B cell (primary cell): ENCODE measurements around the gene PLK2. TPM values are rescaled to one million over a fixed set of nuclear protein-coding genes. Genes with fewer than 3 reads are reported as not detected.
A peak's percentile ranks its signal among the peaks of the same experiment; 100 is the strongest.

Experiments used
- ATAC-seq: fragments of 200-7000 bp; cut with Tn5 transposase; one replicate; pipeline ENCODE4 v1.10.0; 2021; ENCODE audit warnings: low read depth, mild to moderate bottlenecking, moderate number of reproducible peaks, moderate library complexity
- CTCF ChIA-PET: fragments of 350-600 bp; sonication (Branson Sonifier 250); formaldehyde crosslinking; loops from one replicate; lab custom pipeline; 2021; ENCODE audit warnings: antibody characterized with exemption, inconsistent platforms; lab: Charles Lee
- POLR2A ChIA-PET: fragments of 350-600 bp; sonication (Branson Sonifier 250); formaldehyde crosslinking; loops from one replicate; lab custom pipeline; 2021; ENCODE audit warnings: antibody characterized with exemption; lab: Charles Lee
- DNase-seq: peaks from one replicate; pipeline ENCODE4 v3.0.0; 2013
- H2AFZ ChIP-seq: 2 replicates; pipeline ENCODE4 v1.6.1; 2012; ENCODE audit warnings: mild to moderate bottlenecking, low read depth, low read length; ENCODE audit not compliant: insufficient read depth, poor library complexity, severe bottlenecking
- H3K27ac ChIP-seq, 2 donors: 1 replicate in 1 of 2; 2 replicates in 1 of 2; pipeline ENCODE4 v1.5.1; 2012 to 2013; ENCODE audit warnings: low read length in 2 of 2, mild to moderate bottlenecking in 2 of 2, moderate library complexity in 1 of 2
- H3K27me3 ChIP-seq, 4 experiments: fragments of 200-600 bp in 1 of 4; sonication (generic) in 1 of 4; replicated peaks in 1 of 4; 1 replicate in 2 of 4; 2 replicates in 2 of 4; pipeline versions ENCODE4 v1.6.1 to v1.7.0; 2013 to 2016; ENCODE audit warnings: low read length in 3 of 4, mild to moderate bottlenecking in 2 of 4, mixed read lengths in 1 of 4, moderate library complexity in 1 of 4; ENCODE audit not compliant: insufficient read depth in 4 of 4, control insufficient read depth in 3 of 4; ENCODE audit errors: control extremely low read depth in 1 of 4
- H3K36me3 ChIP-seq, 2 experiments: replicated peaks in 1 of 2; 1 replicate in 1 of 2; 2 replicates in 1 of 2; pipeline versions ENCODE4 v1.6.1 to v1.7.1; 2013; ENCODE audit warnings: low read length in 1 of 2; ENCODE audit not compliant: insufficient read depth in 2 of 2, control insufficient read depth in 1 of 2; ENCODE audit errors: control extremely low read depth in 1 of 2, extremely low read depth in 1 of 2
- H3K4me1 ChIP-seq, 2 donors: fragments of 200-600 bp in 1 of 2; sonication (generic) in 1 of 2; 1 replicate in 1 of 2; 2 replicates in 1 of 2; pipeline versions ENCODE4 v1.5.1 to v1.6.1; 2013 to 2017; ENCODE audit warnings: low read length in 2 of 2; ENCODE audit not compliant: control insufficient read depth in 2 of 2, insufficient read depth in 2 of 2
- H3K4me2 ChIP-seq: replicated peaks from 2 replicates; pipeline ENCODE3; 2012; ENCODE audit warnings: mild to moderate bottlenecking, low read depth, low read length; ENCODE audit not compliant: poor library complexity, severe bottlenecking
- H3K4me3 ChIP-seq, 5 experiments: fragments of 200-600 bp in 1 of 5; sonication (generic) in 1 of 5; 1 replicate in 3 of 5; 2 replicates in 2 of 5; pipeline versions ENCODE4 v1.5.1 to v1.7.0; 2011 to 2016; ENCODE audit warnings: low read length in 4 of 5, mild to moderate bottlenecking in 4 of 5, low read depth in 2 of 5, control low read depth in 1 of 5, moderate library complexity in 1 of 5; ENCODE audit not compliant: insufficient read depth in 1 of 5; ENCODE audit errors: control extremely low read depth in 1 of 5, extremely low read depth in 1 of 5
- H3K79me2 ChIP-seq: fragments of 200-600 bp; sonication (generic); one replicate; pipeline ENCODE4 v1.6.0; 2016; ENCODE audit warnings: low read length; ENCODE audit not compliant: control insufficient read depth, insufficient read depth
- H3K9ac ChIP-seq: fragments of 200-600 bp; sonication (generic); 2 replicates; pipeline ENCODE4 v1.6.1; 2017; ENCODE audit warnings: mild to moderate bottlenecking, low read length, moderate library complexity
- H3K9me3 ChIP-seq, 3 donors: one replicate each; pipeline versions ENCODE4 v1.6.1 to v1.7.1; 2013; ENCODE audit warnings: low read length in 2 of 3; ENCODE audit not compliant: control insufficient read depth in 2 of 3, insufficient read depth in 1 of 3; ENCODE audit errors: control extremely low read depth in 1 of 3
- H4K20me1 ChIP-seq: 2 replicates; pipeline ENCODE4 v1.6.0; 2012; ENCODE audit warnings: mild to moderate bottlenecking, low read length; ENCODE audit not compliant: insufficient read depth, control insufficient read depth, poor library complexity, severe bottlenecking
- H3K27ac Mint-ChIP-seq: one replicate; pipeline ENCODE4 v1.8.0; 2021; ENCODE audit warnings: mixed read lengths
- H3K27me3 Mint-ChIP-seq: one replicate; pipeline ENCODE4 v1.8.0; 2021; ENCODE audit warnings: mixed read lengths
- H3K4me1 Mint-ChIP-seq: one replicate; pipeline ENCODE4 v1.8.0; 2021; ENCODE audit warnings: mixed read lengths
- H3K4me3 Mint-ChIP-seq: one replicate; pipeline ENCODE4 v1.8.0; 2021; ENCODE audit warnings: mixed read lengths
- H3K9me3 Mint-ChIP-seq: one replicate; pipeline ENCODE4 v1.8.0; 2022; ENCODE audit warnings: mixed read lengths; ENCODE audit not compliant: insufficient read depth
- EZH2 ChIP-seq: IDR thresholded peaks from 2 replicates; pipeline ENCODE4 v1.6.1; 2012; ENCODE audit warnings: borderline replicate concordance, low read depth, mild to moderate bottlenecking, moderate library complexity, low read length; ENCODE audit not compliant: insufficient read depth, poor library complexity, severe bottlenecking
- WGBS: methylation state at CpG from one replicate; pipeline ENCODE4 v1.1.5; 2013; ENCODE audit warnings: missing lambda C conversion rate; ENCODE audit not compliant: insufficient coverage; 5-methylcytosine and 5-hydroxymethylcytosine counted together
- intact Hi-C: fragments of 100-400 bp; cut with micrococcal nuclease; formaldehyde crosslinking; loops from one replicate; pipeline ENCODE4 v1.10.0; 2022
- polyA minus RNA-seq: library from RNA; depleted of rRNA, polyadenylated mRNA; stranded (reverse); fragments of >200 nt; gene quantifications from 2 replicates; pipeline ENCODE4 v1.2.3, GENCODE V29; 2012
- polyA plus RNA-seq: library from polyadenylated mRNA; depleted of rRNA; stranded (reverse); fragments of >200 nt; gene quantifications from 2 replicates; pipeline ENCODE4 v1.2.3, GENCODE V29; 2012
- total RNA-seq, 2 donors: library from RNA; stranded (reverse); fragments of 120-200 nt in 1 of 2; gene quantifications; 1 replicate in 1 of 2; 2 replicates in 1 of 2; pipeline versions ENCODE4 v1.2.3 to v1.2.4, GENCODE V29; 2013 to 2022
- TF ChIP-seq, protein P1 (sequence below): fragments of 200-600 bp; IDR thresholded peaks from one replicate; pipeline ENCODE4 v1.8.0; 2022; ENCODE audit warnings: antibody characterized with exemption, mild to moderate bottlenecking

PLK2 gene
- total RNA-seq = 47.2 and 49.8 TPM in 2 replicates
- total RNA-seq (2013) = 21.7 TPM
- polyA plus RNA-seq = 17.0 and 32.2 TPM in 2 replicates
- polyA minus RNA-seq = 69.1 and 84.5 TPM in 2 replicates

DNA sequence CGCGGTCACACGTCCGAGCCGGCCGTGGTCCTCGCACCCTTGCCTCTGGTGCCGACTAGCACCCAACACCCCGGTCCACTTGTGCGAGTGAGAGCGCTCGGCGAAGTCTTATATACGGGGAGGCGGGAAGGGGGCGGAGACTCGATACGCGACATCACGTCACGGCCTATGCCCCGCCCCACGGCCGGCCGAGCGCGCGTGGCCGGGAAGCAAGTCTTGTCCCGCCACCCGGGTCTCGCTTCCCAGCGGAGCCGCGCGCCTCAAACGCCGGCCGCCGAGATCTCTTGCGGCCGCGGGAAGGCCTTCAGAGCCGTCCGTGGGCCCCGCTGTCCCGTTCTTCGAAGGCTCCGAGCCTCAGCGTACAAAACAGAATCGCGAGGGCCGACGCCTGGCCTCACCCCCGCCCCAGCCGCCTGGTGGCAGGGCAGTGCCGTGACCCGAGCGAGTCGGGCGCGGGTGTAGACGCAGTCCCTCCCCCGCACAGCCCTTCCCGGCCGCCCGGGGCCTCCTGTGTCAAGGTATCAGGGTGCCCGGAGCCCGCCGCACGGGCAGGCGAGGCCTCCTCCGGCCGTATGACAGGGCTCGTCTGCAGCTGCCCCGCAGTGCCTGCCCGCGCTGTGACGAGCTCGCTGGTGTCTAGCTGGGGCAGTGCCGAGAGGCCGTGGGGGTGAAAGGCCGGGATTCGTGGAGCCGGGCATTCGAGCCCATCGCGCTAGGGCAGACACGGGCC, at the start of gene PLK2:
TSS of gene PLK2 (minus strand) at position 85 of the 730 bp plus-strand sequence. CDS start 127 bp downstream, outside the sequence.
- ATAC-seq (peak; percentile 80), DNase-seq (peak; percentile 97)
- Histone ChIP-seq H3K4me2 (peak within 1 kb of the TSS; percentile 94), H3K27ac (peak within 1 kb of the TSS; percentile 87 to 93), H3K9ac (peak within 1 kb of the TSS; percentile 72), H4K20me1 (no peaks in the 10 kb centered on the region), H2AFZ (peak within 1 kb of the TSS; percentile 90), H3K27me3 (peaks cover 0 to 7% (median 3%) of the 10 kb centered on the region in 4 experiments), H3K4me3 (peak within 1 kb of the TSS; percentile 46 to 88 (median 74)), H3K9me3 (no peaks in the 10 kb centered on the region), H3K4me1 (peaks cover 10 to 13% of the 10 kb centered on the region in 2 donors), H3K36me3 (no peaks in the 10 kb centered on the region), H3K79me2 (no peaks in the 10 kb centered on the region)
- ChIA-PET POLR2A (no interaction called here), CTCF (interaction anchor here (0.8 to 7.9 kb wide), 26 partner anchors 11 to 1560 kb away, joined by 3 to 93 read pairs (median 5); partner anchors contain the start of genes GAPT, GPBP1 and RAB3C)
- Mint-ChIP-seq H3K27me3 (peaks cover 3% of the 10 kb centered on the region), H3K27ac (peak within 1 kb of the TSS; percentile 93), H3K4me3 (peak within 1 kb of the TSS; percentile 87), H3K9me3 (no peaks in the 10 kb centered on the region), H3K4me1 (peaks cover 13% of the 10 kb centered on the region)
- under 1% methylated on average over 89 of the region's 89 CpGs for WGBS
- TF ChIP-seq EZH2 = no peak
- TF ChIP-seq, protein P1, sequence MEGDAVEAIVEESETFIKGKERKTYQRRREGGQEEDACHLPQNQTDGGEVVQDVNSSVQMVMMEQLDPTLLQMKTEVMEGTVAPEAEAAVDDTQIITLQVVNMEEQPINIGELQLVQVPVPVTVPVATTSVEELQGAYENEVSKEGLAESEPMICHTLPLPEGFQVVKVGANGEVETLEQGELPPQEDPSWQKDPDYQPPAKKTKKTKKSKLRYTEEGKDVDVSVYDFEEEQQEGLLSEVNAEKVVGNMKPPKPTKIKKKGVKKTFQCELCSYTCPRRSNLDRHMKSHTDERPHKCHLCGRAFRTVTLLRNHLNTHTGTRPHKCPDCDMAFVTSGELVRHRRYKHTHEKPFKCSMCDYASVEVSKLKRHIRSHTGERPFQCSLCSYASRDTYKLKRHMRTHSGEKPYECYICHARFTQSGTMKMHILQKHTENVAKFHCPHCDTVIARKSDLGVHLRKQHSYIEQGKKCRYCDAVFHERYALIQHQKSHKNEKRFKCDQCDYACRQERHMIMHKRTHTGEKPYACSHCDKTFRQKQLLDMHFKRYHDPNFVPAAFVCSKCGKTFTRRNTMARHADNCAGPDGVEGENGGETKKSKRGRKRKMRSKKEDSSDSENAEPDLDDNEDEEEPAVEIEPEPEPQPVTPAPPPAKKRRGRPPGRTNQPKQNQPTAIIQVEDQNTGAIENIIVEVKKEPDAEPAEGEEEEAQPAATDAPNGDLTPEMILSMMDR = no peak
- intact Hi-C loops = loop anchor here (1.0 to 5.0 kb wide), 9 partner anchors 31 to 1551 kb away; partner anchors contain the start of genes GAPT, MIER3, RAB3C and SETD9
